ENCODE measurements around the gene HBQ1. TPM values are rescaled to one million over a fixed set of nuclear protein-coding genes. Genes with fewer than 3 reads are reported as not detected.
"Not testable (repeated sequence)": the region's sequence is repeated elsewhere in the genome, so short reads cannot be mapped to it uniquely, and the experiment has no call there.

HBQ1 gene
- total RNA-seq, 1 donor from 2014 or later = not detected

DNA sequence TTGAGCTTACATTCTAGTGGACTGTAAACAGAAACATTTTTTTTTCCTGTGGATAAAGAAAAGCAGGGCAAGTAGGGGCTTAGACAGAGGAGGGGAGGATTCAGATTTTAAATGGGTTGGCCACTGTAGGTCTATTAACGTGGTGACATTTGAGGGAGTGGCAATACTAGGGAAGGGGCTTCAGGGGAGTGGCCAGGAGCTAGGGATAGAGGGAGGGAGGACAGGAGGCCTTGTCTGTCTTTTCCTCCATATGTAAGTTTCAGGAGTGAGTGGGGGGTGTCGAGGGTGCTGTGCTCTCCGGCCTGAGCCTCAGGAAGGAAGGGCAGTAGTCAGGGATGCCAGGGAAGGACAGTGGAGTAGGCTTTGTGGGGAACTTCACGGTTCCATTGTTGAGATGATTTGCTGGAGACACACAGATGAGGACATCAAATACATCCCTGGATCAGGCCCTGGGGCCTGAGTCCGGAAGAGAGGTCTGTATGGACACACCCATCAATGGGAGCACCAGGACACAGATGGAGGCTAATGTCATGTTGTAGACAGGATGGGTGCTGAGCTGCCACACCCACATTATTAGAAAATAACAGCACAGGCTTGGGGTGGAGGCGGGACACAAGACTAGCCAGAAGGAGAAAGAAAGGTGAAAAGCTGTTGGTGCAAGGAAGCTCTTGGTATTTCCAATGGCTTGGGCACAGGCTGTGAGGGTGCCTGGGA, 21.0 kb upstream of the HBQ1 start:
- DNase-seq (no peak), ATAC-seq (no peak)
- intact Hi-C loops (cut with micrococcal nuclease) = no loop called here

DNA sequence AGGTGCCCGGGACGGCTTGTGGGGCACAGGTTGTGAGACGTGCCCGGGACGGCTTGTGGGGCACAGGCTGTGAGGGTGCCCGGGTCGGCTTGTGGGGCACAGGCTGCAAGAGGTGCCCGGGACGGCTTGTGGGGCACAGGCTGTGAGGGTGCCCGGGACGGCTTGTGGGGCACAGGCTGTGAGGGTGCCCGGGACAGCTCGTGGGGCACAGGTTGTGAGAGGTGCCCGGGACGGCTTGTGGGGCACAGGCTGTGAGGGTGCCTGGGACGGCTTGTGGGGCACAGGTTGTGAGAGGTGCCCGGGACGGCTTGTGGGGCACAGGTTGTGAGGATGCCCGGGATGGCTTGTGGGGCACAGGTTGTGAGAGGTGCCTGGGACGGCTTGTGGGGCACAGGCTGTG, 20.0 kb upstream of the HBQ1 start:
- ATAC-seq; DNase-seq; intact Hi-C loops (cut with micrococcal nuclease): not testable (repeated sequence)

DNA sequence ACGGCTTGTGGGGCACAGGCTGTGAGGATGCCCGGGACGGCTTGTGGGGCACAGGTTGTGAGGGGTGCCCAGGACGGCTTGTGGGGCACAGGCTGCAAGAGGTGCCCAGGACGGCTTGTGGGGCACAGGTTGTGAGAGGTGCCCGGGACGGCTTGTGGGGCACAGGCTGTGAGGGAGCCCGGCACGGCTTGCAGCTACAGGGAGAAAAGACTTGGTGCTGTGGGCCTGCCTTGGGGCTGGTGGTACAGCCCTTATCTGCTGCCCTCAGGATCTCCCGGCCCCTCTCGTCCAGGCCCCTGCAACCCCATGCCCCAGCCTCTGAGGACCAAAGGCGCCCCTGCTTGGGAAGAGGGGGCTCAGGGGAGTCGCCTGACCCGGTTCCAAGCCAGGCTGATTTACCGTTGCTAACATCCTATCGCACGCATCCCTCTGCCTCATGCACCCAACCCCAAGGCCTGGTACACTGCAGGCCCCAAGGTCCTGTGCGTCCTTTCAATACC, 19.5 kb upstream of the HBQ1 start:
- ATAC-seq (no peak), DNase-seq (no peak)
- intact Hi-C loops (cut with micrococcal nuclease) = no loop called here

DNA sequence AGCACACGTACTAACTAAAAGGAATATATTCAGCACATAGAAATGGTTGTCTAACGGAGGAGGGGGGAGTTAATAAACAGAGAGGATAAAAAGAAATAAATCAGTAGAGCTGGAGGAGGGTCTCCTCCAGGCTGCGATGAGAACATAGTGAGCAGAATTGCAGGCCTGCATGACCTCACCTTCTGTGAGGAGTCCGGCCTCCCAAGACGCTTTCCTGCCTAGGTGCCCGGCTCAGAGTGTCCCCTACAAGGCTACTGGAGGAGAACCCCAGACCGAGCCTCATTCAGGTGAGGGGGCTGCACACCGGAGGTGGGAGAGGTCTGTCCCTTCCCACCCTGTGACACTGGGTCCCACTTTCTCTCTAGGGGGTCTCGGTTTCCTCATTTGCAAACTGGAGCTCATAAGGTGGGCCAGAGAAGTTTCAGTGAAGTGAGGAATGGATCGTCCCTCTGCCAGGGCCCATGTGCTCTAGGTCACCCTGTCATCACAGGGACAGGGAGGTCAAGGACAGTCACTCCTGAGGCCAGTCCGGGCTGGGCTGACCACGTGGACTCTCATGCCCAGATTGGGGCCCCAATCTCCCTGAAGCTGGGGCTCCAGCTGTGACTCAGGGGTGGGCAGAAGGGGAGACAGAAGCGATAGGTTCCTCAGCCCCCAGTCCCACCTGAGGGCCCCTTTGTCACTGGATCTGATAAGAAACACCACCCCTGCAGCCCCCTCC, 17.8 kb upstream of the HBQ1 start:
- DNase-seq (no peak), ATAC-seq (no peak)
- intact Hi-C loops (cut with micrococcal nuclease) = no loop called here

DNA sequence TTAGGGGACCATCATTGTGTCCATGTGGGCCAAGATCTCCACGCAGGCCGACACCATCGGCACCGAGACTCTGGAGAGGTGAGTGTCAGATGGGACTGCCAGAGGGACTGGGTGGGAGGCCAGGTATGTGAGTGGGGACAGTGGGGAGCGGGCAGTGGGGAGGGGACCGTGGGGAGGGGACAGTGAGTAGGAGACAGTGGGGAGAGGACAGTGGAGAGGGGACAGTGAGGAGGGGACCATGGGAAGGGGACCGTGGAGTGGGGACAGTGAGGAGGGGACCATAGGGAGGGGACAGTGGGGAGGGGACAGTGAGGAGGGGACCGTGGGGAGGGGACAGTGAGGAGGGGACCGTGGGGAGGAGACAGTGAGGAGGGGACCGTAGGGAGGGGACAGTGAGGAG, 17.1 kb upstream of the HBQ1 start:
- ATAC-seq; DNase-seq; intact Hi-C loops (cut with micrococcal nuclease): not testable (repeated sequence)

DNA sequence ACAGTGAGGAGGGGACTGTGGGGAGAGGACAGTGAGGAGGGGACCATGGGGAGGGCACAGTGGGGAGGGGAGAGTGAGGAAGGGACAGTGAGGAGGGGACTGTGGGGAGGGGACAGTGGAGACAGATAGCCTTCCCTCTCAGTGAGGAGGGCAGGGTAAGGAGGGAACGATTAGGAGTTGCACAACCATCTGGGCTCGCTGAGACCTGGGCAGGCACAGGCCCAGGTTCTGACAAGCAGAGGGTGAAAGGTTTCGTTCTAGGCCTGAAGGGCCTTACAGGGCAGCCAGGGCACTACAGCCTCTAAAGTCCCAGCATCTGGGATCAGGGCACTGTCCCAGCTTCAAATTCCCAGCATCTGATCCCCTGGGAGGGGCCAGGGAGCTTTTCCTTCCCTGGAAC, 16.6 kb upstream of the HBQ1 start:
- ATAC-seq = peak; percentile 51
- DNase-seq; intact Hi-C loops (cut with micrococcal nuclease): not testable (repeated sequence)

DNA sequence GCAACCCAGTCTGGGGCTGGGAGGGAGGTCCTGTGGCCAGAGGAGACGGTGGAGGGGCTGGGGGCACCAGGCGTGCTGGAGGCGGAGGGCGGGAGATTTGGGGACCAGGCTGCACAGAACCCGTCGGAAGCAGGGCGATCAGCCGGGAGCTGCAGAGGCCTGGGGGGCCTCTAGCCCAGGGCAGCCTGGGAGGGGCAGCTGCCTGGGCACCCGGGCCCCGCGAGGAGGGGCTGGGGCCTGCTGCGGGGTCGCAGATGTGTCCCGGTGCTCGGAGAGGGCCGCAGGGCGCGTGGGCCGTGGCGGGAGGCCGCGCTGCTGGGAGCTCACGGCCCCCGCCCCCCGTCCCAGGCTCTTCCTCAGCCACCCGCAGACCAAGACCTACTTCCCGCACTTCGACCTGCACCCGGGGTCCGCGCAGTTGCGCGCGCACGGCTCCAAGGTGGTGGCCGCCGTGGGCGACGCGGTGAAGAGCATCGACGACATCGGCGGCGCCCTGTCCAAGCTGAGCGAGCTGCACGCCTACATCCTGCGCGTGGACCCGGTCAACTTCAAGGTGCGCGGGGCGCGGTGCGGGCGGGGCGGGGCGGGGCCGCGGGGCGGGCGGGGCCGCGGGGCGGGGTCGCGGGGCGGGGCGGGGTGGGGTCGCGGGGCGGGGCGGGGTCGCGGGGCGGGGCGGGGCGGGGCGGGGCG, 16.0 kb upstream of the HBQ1 start:
- ATAC-seq = peak; percentile 17
- intact Hi-C loops (cut with micrococcal nuclease); DNase-seq: not testable (repeated sequence)

DNA sequence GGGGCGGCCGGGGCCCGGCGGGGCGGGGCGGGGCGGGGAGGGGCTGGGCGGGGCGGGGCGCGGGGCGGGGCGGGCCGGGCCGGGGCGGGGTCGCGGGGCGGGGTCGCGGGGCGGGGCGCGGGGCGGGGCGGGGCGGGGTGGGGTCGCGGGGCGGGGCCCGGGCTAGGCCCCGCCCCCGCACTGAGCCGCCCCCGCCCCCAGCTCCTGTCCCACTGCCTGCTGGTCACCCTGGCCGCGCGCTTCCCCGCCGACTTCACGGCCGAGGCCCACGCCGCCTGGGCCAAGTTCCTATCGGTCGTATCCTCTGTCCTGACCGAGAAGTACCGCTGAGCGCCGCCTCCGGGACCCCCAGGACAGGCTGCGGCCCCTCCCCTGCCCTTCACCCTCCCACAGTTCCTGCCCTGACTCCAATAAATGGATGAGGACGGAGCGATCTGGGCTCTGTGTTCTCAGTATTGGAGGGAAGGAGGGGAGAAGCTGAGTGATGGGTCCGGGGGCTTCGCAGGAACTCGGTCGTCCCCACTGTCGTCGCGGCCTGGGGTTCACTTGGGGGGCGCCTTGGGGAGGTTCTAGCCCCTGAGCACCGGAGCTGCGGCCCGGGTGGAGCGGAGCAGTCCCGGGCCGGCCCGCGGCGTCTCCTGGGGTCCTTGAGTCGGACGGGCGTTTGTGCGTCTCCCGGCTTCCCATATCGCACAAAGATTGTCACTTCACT, 15.3 kb upstream of the HBQ1 start:
- ATAC-seq (peak; percentile 47), DNase-seq (no peak)
- intact Hi-C loops (cut with micrococcal nuclease) = no loop called here

DNA sequence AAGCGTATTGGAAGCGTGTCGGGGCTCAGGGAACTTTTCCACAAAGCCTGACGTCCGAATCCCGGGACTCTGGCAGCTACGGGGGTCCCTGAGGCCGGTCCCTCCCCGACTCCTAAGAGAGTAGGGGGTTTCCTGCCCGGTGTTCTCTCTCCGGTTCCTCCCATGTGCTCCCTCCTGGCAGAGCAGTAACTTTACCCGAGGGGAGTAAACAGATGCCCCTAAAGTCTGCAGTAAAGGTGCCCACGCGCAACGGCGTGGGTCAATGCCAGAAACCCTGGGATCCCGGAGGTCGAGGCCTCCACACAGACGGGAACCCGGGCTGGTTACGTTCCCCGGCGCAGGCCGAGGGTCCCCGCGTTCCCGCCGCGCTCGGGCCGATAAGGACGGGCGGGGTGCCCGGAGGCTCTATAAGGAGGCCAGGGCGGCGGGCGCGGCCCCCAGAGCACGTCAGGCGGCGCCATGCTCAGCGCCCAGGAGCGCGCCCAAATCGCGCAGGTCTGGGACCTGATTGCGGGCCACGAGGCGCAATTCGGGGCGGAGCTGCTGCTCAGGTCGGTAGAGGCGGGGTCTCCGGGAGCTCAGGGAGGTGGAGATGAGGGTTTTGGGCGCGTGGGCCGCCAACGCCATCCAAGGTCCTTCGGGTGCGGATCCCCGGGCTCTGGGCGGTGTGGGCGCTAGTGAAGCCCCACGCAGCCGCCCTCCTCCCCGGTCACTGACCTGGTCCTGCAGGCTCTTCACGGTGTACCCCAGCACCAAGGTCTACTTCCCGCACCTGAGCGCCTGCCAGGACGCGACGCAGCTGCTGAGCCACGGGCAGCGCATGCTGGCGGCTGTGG, 14.5 kb upstream of the HBQ1 start, which contains the start of gene HBM:
Gene HBM, plus strand, starts transcription at position 440 of the 836 bp plus-strand sequence. Its CDS starts 20 bp downstream, at position 460.
- DNase-seq = no peak
- no peak for ATAC-seq
- intact Hi-C loops (cut with micrococcal nuclease) = no loop called here

DNA sequence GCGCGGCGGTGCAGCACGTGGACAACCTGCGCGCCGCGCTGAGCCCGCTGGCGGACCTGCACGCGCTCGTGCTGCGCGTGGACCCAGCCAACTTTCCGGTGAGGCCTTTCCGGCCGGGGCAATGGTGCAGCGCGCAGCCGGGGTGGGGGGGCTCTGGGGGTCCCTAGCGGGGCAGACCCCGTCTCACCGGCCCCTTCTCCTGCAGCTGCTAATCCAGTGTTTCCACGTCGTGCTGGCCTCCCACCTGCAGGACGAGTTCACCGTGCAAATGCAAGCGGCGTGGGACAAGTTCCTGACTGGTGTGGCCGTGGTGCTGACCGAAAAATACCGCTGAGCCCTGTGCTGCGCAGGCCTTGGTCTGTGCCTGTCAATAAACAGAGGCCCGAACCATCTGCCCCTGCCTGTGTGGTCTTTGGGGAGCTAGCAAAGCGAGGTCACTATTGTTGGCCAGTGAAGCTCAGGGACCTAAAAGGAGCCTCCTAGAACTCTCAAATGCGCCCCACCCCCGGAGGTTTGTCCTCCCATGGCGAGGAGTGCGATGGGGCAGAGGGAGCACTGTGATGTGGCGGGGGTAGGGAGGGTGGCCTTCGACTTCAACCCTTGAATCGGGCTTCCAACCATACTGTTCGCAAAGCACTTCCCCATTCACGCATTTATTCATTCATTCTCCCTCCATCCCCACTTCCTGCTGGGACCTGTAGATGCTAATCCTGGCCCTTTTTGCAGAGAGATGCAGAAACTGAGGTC, 13.7 kb upstream of the HBQ1 start:
- DNase-seq = no peak
- intact Hi-C loops (cut with micrococcal nuclease) = no loop called here

DNA sequence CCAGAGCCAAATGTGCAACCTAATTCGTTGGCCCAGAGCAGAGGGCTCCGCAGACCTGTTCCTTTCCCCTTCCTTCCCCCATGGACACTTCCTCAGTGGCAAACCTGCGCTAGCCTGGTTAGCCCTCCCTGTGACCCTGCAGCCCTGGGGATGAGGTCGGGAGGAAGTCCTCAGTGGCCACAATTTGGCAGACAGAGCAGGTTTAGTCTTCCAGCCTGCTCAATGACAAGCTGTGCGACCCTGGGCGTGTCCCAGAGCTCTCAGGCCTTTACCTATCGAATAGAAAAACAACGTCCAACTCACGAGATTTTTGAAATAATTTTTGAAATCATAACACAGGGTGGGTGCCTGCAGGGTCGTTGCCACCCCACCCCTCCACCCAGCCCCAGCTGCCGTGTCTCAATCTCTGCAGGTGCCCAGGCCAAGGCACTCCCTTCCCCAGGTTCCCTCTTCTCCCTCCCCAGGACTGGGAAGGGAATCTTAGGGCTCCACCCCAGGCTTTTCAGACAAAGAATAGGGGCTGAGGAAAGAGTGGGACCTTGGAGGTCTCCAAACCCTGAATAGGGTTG, 13.1 kb upstream of the HBQ1 start:
- ATAC-seq (no peak), DNase-seq (no peak)
- intact Hi-C loops (cut with micrococcal nuclease) = no loop called here

More for the DNA sequence above, 13.7 kb upstream of the HBQ1 start:
- no peak for ATAC-seq

DNA sequence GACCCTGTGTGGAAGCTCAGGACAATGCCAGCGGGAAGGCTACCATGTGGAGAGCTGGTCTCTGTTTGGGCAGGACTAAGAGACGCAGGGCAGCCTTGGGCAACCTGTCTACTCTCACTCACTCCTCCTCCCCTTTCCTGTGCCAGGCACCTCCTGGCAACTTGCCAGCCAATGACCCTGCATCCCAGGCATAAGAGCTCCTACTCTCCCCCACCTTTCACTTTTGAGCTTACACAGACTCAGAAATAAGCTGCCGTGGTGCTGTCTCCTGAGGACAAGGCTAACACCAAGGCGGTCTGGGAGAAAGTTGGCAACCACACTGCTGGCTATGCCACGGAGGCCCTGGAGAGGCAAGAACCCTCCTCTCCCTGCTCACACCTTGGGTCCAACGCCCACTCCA, 11.8 kb upstream of the HBQ1 start:
- DNase-seq (no peak), ATAC-seq (no peak)
- intact Hi-C loops (cut with micrococcal nuclease) = no loop called here

DNA sequence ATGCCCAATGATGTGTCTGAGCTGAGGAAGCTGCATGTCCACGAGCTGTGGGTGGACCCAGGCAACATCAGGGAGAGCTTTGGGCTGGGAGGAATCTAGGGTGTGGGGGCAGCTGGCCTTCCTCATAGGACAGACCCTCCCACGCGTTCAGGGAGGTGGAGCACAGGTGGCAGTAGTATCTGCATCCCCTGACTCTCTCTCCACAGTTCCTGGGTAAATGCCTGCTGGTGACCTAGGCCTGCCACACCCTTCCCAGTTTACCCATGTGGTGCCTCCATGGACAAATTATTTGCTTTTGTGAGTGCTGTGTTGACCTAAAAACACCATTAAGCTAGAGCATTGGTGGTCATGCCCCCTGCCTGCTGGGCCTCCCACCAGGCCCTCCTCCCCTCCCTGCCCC, 11.2 kb upstream of the HBQ1 start:
- no peak for ATAC-seq
- no peak for DNase-seq
- intact Hi-C loops (cut with micrococcal nuclease) = no loop called here

DNA sequence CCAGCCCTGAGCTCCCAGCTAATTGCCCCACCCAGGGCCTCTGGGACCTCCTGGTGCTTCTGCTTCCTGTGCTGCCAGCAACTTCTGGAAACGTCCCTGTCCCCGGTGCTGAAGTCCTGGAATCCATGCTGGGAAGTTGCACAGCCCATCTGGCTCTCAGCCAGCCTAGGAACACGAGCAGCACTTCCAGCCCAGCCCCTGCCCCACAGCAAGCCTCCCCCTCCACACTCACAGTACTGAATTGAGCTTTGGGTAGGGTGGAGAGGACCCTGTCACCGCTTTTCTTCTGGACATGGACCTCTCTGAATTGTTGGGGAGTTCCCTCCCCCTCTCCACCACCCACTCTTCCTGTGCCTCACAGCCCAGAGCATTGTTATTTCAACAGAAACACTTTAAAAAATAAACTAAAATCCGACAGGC, 10.2 kb upstream of the HBQ1 start:
- DNase-seq (peak; percentile 42), ATAC-seq (peak; percentile 55)
- intact Hi-C loops (cut with micrococcal nuclease) = not testable (repeated sequence)

DNA sequence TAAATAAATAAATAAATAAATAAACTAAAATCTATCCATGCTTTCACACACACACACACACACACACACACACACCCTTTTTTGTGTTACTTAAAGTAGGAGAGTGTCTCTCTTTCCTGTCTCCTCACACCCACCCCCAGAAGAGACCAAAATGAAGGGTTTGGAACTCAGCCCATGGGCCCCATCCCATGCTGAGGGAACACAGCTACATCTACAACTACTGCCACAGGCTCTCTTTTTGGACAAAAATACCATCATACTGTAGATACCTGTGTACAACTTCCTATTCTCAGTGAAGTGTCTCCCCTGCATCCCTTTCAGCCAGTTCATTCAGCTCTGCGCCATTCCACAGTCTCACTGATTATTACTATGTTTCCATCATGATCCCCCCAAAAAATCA, 9.5 kb upstream of the HBQ1 start:
- intact Hi-C loops (cut with micrococcal nuclease) = no loop called here
- DNase-seq (no peak), ATAC-seq (no peak)

DNA sequence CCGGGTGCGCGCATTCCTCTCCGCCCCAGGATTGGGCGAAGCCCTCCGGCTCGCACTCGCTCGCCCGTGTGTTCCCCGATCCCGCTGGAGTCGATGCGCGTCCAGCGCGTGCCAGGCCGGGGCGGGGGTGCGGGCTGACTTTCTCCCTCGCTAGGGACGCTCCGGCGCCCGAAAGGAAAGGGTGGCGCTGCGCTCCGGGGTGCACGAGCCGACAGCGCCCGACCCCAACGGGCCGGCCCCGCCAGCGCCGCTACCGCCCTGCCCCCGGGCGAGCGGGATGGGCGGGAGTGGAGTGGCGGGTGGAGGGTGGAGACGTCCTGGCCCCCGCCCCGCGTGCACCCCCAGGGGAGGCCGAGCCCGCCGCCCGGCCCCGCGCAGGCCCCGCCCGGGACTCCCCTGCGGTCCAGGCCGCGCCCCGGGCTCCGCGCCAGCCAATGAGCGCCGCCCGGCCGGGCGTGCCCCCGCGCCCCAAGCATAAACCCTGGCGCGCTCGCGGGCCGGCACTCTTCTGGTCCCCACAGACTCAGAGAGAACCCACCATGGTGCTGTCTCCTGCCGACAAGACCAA, 7.8 kb upstream of the HBQ1 start, which contains the start of gene HBA2:
Gene HBA2, plus strand, starts transcription at position 503 of the 568 bp plus-strand sequence. Its CDS starts 37 bp downstream, at position 540.
- intact Hi-C loops (cut with micrococcal nuclease); DNase-seq: not testable (repeated sequence)
- ATAC-seq = peak; percentile 12
